Amniotic epithelial cell (primary cell): ENCODE results near the gene ZMYND11.
"Not testable (repeated sequence)": the region's sequence is repeated elsewhere in the genome, so short reads cannot be mapped to it uniquely, and the experiment has no call there.

ENCODE experiments used
- DNase-seq: peaks from one replicate; pipeline ENCODE4 v3.0.0-alpha.2; 2010; ENCODE audit warnings: low read depth

ZMYND11 gene

GRCh38 chr10:132946-133898 is 2.0 kb upstream of the ZMYND11 start:
- DNase-seq: peak; percentile 66

- DNase-seq: peak; percentile 24
Measured at GRCh38 chr10:134247-135131, 766 bp upstream of the ZMYND11 start.

GRCh38 chr10:135601-136464 is 578 bp downstream of the ZMYND11 start:
- peak; percentile 44 for DNase-seq

DNA sequence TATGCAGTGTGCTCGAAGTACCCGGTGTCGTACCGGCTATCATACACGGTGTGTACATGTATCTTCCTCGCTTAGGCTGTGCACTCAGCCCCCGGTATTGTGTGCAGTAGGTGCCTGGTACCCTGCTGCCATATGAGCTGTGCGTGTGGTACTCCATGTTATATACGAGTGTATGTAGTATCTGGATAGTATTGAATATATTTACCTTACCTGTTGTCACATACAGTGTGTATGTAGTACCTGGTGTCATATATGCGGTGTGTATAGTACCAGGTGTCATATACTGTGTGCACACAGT is 1.2 kb downstream of the ZMYND11 start:
- DNase-seq: no peak

GRCh38 chr10:137031-137430 is 1.8 kb downstream of the ZMYND11 start:
- no peak for DNase-seq

- peak; percentile 35 for DNase-seq
Measured at GRCh38 chr10:137606-138005, 2.4 kb downstream of the ZMYND11 start.

DNA sequence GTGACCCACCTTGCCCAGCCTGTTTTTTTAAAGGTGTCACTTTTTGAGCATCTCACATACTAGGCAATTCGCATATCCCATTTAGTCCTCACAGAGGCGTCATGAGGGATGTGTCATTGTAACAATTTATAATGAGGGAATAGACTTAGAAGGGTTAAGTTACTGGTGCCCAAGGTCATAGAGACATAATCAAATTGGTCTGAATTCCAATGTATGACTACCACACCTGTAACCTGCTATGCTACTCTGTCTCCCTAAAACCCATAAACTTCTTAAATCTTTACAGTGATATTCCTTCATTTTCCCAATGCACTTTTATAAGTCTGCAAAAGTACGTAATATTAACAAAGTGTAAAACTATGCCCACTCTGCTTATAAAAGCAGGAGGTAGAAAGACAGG is 7.1 kb downstream of the ZMYND11 start:
- no peak for DNase-seq

DNA sequence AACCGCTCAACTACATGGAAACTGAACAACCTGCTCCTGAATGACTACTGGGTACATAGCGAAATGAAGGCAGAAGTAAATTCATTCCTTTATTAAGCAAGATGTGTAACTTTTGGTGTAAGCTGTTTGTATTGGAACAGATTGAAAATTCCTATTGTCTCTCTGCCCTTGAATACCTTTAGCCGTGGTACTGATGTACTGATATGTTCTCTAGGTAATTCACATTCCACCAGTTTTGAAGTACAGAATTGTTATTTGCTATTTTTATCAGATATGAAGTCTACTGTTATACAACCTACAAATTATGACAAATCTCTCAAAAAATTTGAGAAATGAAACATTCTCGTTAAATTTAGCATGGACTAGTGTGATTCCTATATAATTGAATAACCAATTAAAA is 17.7 kb downstream of the ZMYND11 start:
- no peak for DNase-seq

- DNase-seq: peak; percentile 65
Measured at GRCh38 chr10:154348-154747, 19.1 kb downstream of the ZMYND11 start.

DNA sequence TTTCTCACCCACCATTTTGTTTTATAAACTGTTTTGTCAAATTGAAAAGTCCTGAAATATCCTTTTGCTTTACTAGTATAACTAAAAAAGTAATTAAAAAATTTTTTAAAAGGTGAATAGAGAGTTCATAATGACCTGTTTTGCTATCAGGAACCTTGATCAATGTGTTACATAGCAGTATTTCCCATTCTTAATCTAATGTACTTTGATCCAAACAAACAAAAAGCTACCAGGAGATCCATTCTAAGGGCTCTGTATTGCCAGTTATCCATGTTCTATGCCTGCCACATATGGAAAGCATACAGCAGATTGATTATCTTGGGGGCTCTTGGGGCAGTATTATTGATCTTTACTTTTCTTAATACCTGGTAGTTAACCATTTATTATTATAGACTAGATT is 32.1 kb downstream of the ZMYND11 start:
- DNase-seq: no peak

- DNase-seq: no peak
Measured at GRCh38 chr10:173741-174140, 38.5 kb downstream of the ZMYND11 start.

- no peak for DNase-seq
Measured at GRCh38 chr10:176677-177076, 41.4 kb downstream of the ZMYND11 start.

GRCh38 chr10:178208-178607 is 43.0 kb downstream of the ZMYND11 start:
- DNase-seq: peak; percentile 55

GRCh38 chr10:178723-179122 is 43.5 kb downstream of the ZMYND11 start:
- DNase-seq: peak; percentile 59

DNA sequence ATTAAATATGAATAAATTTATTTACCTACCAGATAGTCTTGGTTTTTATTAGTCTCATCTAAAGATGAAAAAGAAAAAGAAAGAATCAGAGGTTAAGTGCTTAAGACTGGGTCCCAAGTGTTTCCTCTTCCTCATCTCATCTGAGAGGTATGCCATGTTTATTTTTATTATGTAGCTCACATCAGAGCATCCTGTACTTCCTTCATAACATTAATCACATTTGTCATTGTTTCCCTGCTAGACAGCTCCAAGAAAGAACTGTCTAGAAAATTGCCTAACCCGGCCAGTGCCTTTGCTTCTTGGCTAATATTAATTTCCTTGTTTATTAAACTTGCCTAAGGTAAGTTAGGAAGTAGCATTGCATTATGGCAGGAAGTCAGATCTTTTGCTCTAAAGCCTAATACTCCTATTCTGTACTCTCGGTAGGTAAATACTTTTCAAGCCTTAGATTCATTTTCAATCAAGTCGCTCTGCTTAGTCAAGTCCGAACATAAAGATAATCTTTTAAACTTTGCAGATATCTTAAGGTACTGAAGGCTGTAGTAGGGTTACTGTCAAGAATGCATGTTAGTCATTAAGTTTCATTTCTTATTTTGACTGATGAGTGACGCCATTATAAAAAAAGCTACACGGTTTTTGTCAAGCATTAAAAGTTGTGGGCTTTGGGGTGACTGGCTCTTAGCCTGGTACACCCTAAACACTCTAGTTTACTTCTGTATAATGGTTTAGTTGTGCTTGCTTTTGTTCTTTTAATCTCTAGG is 47.4 kb downstream of the ZMYND11 start:
- peak; percentile 56 for DNase-seq

DNA sequence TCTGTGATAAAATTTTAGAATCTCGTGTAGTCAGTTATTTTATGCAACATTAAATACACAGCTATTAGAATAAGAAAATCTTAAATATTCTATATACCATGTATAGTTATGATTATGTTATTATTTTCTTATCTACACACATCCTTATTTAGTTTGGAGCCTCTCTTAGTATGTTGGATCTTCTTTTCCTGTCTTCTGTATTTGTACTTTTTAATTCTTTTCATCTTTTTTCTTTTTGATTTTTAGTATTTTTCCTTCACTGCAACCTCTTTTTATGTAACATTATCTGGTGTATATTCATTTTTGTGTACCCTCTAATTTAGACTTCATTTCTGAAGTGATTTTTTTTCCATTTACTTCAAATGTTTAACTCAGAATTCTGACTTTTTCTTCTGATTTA is 48.9 kb downstream of the ZMYND11 start:
- no peak for DNase-seq

GRCh38 chr10:184911-185310 is 49.7 kb downstream of the ZMYND11 start:
- peak; percentile 57 for DNase-seq

- DNase-seq: not testable (repeated sequence)
Measured at GRCh38 chr10:185571-185970, 50.3 kb downstream of the ZMYND11 start.

DNA sequence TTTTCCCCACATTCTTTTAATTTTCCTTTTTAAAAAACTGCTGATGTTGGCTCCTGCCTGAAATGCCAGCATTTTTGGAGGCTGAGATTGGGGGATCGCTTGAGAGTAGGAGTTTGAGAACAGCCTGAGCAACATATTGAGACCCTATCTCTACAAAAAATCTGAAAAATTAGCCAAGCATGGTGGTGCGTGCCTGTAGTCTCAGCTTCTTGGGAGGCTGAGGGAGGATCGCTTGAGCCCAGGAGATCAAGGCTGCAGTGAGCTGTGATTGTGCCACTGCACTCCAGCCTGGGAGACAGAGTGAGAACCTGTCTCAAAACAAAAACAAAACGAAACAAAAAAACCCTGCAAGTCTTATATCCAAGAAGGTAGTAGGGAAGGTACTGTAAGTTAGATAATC is 51.7 kb downstream of the ZMYND11 start:
- no peak for DNase-seq

DNA sequence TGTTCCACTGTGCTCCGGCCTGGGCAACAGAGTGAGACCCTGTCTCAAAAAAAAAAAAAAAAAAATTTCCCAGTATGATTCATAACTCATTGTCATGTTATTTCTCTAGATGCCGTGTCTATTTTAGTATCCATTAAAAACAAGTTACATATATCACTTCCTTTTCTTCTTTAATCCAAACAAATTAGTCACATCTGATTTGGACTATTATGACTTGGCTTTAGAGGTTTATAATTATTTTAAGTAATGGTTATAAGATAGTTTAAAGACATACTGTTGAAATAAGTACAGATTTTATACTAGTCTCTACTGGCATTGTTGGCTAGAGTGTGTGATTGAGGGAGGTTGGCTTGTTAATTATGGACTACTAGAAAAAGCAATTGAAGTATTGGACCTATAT is 53.3 kb downstream of the ZMYND11 start:
- DNase-seq: peak; percentile 15

- DNase-seq: no peak
Measured at GRCh38 chr10:190216-190615, 55.0 kb downstream of the ZMYND11 start.
